WERI-Rb-1 (cell line): ENCODE results near the gene BTD.

Source experiments
- DNase-seq: peaks from one replicate; pipeline ENCODE4 v3.0.0-alpha.2; 2020
- H3K27ac ChIP-seq: fragments of 250-450 bp; sonication (Bioruptor Pico); 2 replicates; pipeline ENCODE4 v1.5.1; 2020; ENCODE audit warnings: mild to moderate bottlenecking, moderate library complexity
- H3K27me3 ChIP-seq: fragments of 250-450 bp; sonication (Bioruptor Pico); 2 replicates; pipeline ENCODE4 v1.5.1; 2021; ENCODE audit warnings: mild to moderate bottlenecking, low read depth, moderate library complexity; ENCODE audit not compliant: insufficient read depth, severe bottlenecking
- H3K36me3 ChIP-seq: fragments of 250-450 bp; sonication (Bioruptor Pico); 2 replicates; pipeline ENCODE4 v1.5.1; 2020; ENCODE audit warnings: mild to moderate bottlenecking, moderate library complexity
- H3K4me3 ChIP-seq: 2 replicates; pipeline ENCODE4 v1.5.1; 2011; ENCODE audit warnings: low read depth, mild to moderate bottlenecking, control low read depth, low read length
- H3K9me3 ChIP-seq: fragments of 250-450 bp; sonication (Bioruptor Pico); 2 replicates; pipeline ENCODE4 v1.5.1; 2021; ENCODE audit warnings: mild to moderate bottlenecking, moderate library complexity; ENCODE audit not compliant: severe bottlenecking
- CTCF ChIP-seq: IDR thresholded peaks from 2 replicates; pipeline ENCODE4 v1.5.1; 2011; ENCODE audit warnings: low read depth, mild to moderate bottlenecking, control low read depth, inconsistent platforms, low read length

The BTD gene

GRCh38 chr3:15601399-15602145, at the start of gene BTD, which contains the start of gene HACL1:
TSS of gene BTD (plus strand) at chr3:15601745. CDS start at chr3:15635440, 33,695 bp downstream.
TSS of gene HACL1 (minus strand) at chr3:15601569. CDS start at chr3:15601463, 106 bp downstream.
- TF ChIP-seq CTCF, result peak; percentile 41
- Histone ChIP-seq H3K36me3 (peaks cover 26% of the 10 kb centered on the region), H3K4me3 (peak within 1 kb of the TSS; percentile 94), H3K9me3 (no peaks in the 10 kb centered on the region), H3K27me3 (no peaks in the 10 kb centered on the region), H3K27ac (peak within 1 kb of the TSS; percentile 83)
- DNase-seq, result peak; percentile 99

DNA sequence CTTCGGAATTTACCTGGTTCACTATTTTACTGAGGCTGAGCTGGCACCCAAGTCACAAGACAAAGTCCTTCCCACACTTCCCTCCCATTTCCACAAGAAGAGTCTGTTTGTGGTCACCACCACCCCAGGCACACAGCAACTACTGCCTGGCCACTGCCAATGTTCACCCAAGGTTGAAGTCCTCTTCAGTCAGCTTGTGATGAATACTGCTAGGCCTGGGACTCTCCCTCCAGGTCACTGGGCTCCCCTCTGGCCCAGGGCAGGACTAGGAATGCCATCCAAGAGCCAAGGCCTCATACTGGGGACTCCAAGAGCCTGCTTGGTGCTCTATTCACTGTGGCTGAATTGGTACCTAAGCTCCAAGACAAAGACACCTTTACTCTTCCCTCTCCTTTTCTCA, 49.6 kb upstream of the BTD start:
- Histone ChIP-seq H3K27me3 (no peaks in the 10 kb centered on the region), H3K36me3 (peaks cover 2% of the 10 kb centered on the region; the same call in 1 of the 2 replicates), H3K9me3 (no peaks in the 10 kb centered on the region), H3K4me3 (no peak overlapping the region), H3K27ac (no peak overlapping the region)
- no peak for DNase-seq
- no peak for TF ChIP-seq CTCF

DNA sequence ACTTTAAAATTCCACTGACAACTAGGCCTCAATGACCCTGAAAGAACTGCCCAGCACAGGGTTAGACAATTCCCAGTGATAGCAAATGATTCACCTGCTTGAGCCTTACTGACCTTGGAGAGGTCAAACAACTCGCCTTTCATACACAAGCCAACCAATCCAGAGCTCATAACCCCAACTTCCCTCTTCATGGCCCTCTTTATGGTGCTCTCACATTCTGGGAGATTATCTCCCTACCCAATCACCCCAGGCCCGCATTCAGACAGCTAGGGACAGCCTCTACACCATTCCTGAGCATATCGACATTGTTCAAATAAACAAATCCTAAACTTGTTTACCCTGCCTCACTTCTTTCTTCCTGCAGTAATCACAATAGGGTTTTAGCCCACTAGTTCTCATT, 47.8 kb upstream of the BTD start:
- no peak overlapping the region for H3K27ac ChIP-seq
- H3K9me3 ChIP-seq, result no peaks in the 10 kb centered on the region
- no peaks in the 10 kb centered on the region for H3K27me3 ChIP-seq
- TF ChIP-seq CTCF, result no peak
- DNase-seq, result no peak
- H3K36me3 ChIP-seq, result peaks cover 2% of the 10 kb centered on the region; the same call in 1 of the 2 replicates
- no peak overlapping the region for H3K4me3 ChIP-seq

- peaks cover 3% of the 10 kb centered on the region for H3K36me3 ChIP-seq
- H3K4me3 ChIP-seq, result no peak overlapping the region
- H3K27ac ChIP-seq, result no peak overlapping the region
- H3K9me3 ChIP-seq, result no peaks in the 10 kb centered on the region
- H3K27me3 ChIP-seq, result no peaks in the 10 kb centered on the region
- TF ChIP-seq CTCF, result no peak
- DNase-seq, result no peak
Measured at GRCh38 chr3:15556512-15556911, 45.0 kb upstream of the BTD start.

DNA sequence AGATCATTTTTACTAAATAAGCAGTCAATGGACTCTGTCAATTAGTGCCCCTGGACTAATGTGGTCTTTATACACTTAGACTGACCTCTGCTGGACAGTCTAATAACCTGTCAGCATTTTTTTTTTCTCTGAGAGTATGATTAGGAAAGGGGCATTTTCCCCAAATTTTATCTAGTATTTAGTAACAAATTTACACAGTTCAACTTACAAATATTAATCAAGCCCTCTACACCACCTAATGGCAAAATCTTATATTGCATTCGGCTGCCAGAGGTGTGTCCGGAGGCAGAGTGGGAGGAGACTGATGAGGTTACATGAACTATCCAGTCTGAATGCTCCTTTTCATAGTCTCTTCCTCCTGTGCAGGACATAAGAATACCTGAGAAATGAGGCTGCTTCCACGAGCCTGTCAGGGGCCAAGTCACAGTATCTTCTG, 44.0 kb upstream of the BTD start:
- Histone ChIP-seq H3K27ac (no peak overlapping the region), H3K9me3 (no peaks in the 10 kb centered on the region), H3K36me3 (peaks cover 10% of the 10 kb centered on the region), H3K27me3 (no peaks in the 10 kb centered on the region), H3K4me3 (no peak overlapping the region)
- no peak for TF ChIP-seq CTCF
- peak; percentile 51 for DNase-seq
